AG04450 (cell line): ENCODE data around the gene LARP7. TPM values are rescaled to one million over a fixed set of nuclear protein-coding genes. Genes with fewer than 3 reads are reported as not detected.

Experiments
- CTCF ChIA-PET: fragments of 300-600, 350-600 bp; formaldehyde crosslinking; extraction: SDS; loops from one replicate; lab custom pipeline; 2022; ENCODE audit warnings: antibody characterized with exemption, inconsistent platforms; lab: Charles Lee
- POLR2A ChIA-PET: fragments of 350-600 bp; formaldehyde crosslinking; extraction: SDS; loops from one replicate; lab custom pipeline; 2021; ENCODE audit warnings: antibody characterized with exemption, inconsistent platforms; lab: Yijun Ruan, JAX
- DNase-seq: peaks from one replicate; pipeline ENCODE4 v3.0.0-alpha.2; 2011; ENCODE audit warnings: low read depth, low spot score
- H3K27ac ChIP-seq: one replicate; pipeline ENCODE4 v1.5.1; 2012; ENCODE audit warnings: low read depth, low read length, control low read depth
- H3K27me3 ChIP-seq: one replicate; pipeline ENCODE4 v1.6.0; 2012; ENCODE audit warnings: low read length; ENCODE audit not compliant: control insufficient read depth, insufficient read depth
- H3K4me3 ChIP-seq: 2 replicates; pipeline ENCODE4 v1.5.1; 2011; ENCODE audit warnings: mild to moderate bottlenecking, low read depth, low read length, control low read depth
- H3K9me3 ChIP-seq: 2 replicates; pipeline ENCODE4 v1.5.1; 2012; ENCODE audit warnings: low read length; ENCODE audit not compliant: control insufficient read depth, insufficient read depth
- polyA minus RNA-seq: library from RNA; depleted of rRNA, polyadenylated mRNA; stranded (reverse); fragments of >200 nt; gene quantifications from 2 replicates; pipeline ENCODE4 v1.2.3, GENCODE V29; 2011; rRNA and poly(A)+ RNA removed
- polyA plus RNA-seq: library from polyadenylated mRNA; depleted of rRNA; stranded (reverse); fragments of >200 nt; gene quantifications from 2 replicates; pipeline ENCODE4 v1.2.3, GENCODE V29; 2011; rRNA removed
- TF ChIP-seq, protein P1 (sequence below): IDR thresholded peaks from 2 replicates; pipeline ENCODE4 v1.5.1; 2011; ENCODE audit warnings: low read depth, low read length, control low read depth, inconsistent platforms

LARP7 gene
- 22.8 and 44.2 TPM in 2 replicates for polyA plus RNA-seq
- 3.1 and 5.1 TPM in 2 replicates for polyA minus RNA-seq

DNA sequence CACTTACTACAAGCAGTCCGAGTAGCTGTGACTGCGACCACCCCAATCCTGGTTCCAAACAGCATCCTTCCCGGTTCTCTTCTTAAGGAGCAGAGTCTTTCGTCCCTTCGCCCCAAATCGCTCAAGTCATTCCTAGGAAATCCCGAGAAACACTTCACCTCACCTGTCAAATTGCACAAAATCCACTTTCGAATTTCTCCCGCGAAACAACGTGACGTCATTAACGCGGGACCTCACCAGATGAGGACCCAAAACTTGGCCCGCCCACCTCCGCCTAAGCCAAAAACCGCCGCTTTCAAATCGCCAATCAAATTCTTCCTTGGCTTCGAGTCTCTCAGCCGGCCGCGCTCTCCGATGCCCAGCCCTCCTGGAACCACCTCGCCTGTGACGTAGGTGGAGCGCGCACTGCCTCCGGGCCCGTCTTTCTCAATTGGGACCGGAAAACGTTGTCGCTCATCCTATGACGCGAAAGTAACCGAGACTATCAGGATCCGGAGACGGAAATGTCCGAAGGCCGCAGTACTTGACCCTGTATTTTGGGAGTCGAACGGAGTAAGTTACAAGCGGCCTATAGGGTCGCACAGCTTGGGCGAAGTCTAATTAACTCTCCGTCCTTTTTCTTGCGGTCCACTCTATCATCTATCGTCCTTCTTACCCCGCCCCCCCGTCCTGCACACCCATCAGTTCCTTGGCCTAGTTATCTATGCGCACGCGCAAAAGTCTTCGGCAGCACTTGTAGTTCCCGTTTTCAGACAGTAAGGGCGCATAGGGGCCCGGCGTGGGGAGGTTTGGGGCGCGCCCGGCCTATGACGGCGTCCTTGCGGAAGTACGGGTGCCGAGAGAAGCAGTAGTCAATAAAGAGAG, at the start of gene LARP7, which contains the start of gene ZGRF1:
LARP7 (plus strand) TSS at position 456 of the 864 bp plus-strand sequence. CDS start 7,527 bp downstream, outside the sequence.
ZGRF1 (minus strand) TSS at position 222 of the 864 bp plus-strand sequence. CDS start 3,733 bp downstream, outside the sequence.
- no peaks in the 10 kb centered on the region for H3K27me3 ChIP-seq
- ChIA-PET POLR2A (no interaction called here), CTCF (interaction anchor here (0.5 to 1.9 kb wide), 9 partner anchors 9 to 207 kb away, joined by 3 to 18 read pairs (median 4); no protein-coding TSS in a partner anchor)
- no peaks in the 10 kb centered on the region for H3K9me3 ChIP-seq
- peak within 1 kb of the TSS; percentile 91 for H3K4me3 ChIP-seq
- DNase-seq: peak; percentile 97
- peak within 1 kb of the TSS; percentile 96 for H3K27ac ChIP-seq
- TF ChIP-seq, protein P1, sequence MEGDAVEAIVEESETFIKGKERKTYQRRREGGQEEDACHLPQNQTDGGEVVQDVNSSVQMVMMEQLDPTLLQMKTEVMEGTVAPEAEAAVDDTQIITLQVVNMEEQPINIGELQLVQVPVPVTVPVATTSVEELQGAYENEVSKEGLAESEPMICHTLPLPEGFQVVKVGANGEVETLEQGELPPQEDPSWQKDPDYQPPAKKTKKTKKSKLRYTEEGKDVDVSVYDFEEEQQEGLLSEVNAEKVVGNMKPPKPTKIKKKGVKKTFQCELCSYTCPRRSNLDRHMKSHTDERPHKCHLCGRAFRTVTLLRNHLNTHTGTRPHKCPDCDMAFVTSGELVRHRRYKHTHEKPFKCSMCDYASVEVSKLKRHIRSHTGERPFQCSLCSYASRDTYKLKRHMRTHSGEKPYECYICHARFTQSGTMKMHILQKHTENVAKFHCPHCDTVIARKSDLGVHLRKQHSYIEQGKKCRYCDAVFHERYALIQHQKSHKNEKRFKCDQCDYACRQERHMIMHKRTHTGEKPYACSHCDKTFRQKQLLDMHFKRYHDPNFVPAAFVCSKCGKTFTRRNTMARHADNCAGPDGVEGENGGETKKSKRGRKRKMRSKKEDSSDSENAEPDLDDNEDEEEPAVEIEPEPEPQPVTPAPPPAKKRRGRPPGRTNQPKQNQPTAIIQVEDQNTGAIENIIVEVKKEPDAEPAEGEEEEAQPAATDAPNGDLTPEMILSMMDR: peak; percentile 82

- TF ChIP-seq, protein P1: no peak
Observed at GRCh38 chr4:112589206-112589605, 47.7 kb upstream of the LARP7 start.

DNA sequence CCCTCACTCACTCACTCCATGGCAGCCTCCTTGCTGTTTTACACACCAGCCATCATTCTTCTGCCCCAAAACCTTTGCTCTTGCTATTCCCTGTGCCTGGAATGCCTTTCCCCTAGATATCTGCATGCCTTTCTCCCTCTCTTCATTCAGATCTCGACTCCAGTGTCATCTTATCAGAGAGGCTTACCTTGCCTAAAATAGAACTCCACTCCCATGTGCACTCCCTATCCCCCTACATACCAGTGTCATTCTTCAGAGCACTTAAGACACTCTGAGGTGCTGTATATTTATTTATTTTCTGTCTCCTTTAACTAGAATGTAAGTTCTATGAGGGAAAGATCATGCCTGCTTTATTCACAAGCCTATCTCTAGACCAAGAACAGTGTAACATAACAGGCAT, 45.4 kb upstream of the LARP7 start:
- ChIA-PET POLR2A (interaction anchor here (0.6 kb wide), 1 partner anchor 9 kb away, joined by 10 read pairs; no protein-coding TSS in a partner anchor), CTCF (interaction anchor here (0.7 to 0.9 kb wide), 2 partner anchors 42 to 351 kb away, joined by 4 to 5 read pairs; no protein-coding TSS in a partner anchor)
- H3K27ac ChIP-seq: no peak overlapping the region
- H3K9me3 ChIP-seq: no peaks in the 10 kb centered on the region
- no peaks in the 10 kb centered on the region for H3K27me3 ChIP-seq
- no peak overlapping the region for H3K4me3 ChIP-seq
- TF ChIP-seq, protein P1: no peak
- no peak for DNase-seq

More at GRCh38 chr4:112589206-112589605, 47.7 kb upstream of the LARP7 start:
- POLR2A ChIA-PET: no interaction called here
- no peaks in the 10 kb centered on the region for H3K27me3 ChIP-seq
- no peak for DNase-seq
- H3K4me3 ChIP-seq: no peak overlapping the region
- CTCF ChIA-PET: interaction anchor here (0.7 to 2.4 kb wide), 5 partner anchors 12 to 267 kb away, joined by 3 to 11 read pairs (median 4); no protein-coding TSS in a partner anchor
- no peak overlapping the region for H3K27ac ChIP-seq
- H3K9me3 ChIP-seq: no peaks in the 10 kb centered on the region

DNA sequence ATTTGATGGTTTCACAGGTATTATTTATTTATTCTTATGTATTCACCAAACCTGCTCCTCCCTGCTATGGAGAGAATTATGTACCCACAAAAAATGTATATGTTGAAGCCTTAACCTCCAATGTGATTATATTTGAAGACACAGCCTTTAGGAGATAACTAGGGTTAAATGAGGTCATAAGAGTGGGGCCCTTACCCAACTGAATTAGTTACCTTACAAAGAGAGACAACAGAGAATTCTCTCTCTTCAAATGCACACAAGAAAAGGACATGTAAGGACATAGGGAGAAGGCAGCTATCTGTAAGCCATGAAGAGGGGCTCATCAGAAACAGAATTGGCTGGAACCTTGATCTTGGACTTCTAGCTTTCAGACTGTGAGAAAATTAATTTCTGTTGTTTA, 44.2 kb upstream of the LARP7 start:
- TF ChIP-seq, protein P1: no peak
- ChIA-PET CTCF (no interaction called here), POLR2A (no interaction called here)
- no peak for DNase-seq
- Histone ChIP-seq H3K27ac (no peak overlapping the region), H3K27me3 (no peaks in the 10 kb centered on the region), H3K9me3 (no peaks in the 10 kb centered on the region), H3K4me3 (no peak overlapping the region)
